Medulla oblongata (tissue), 1 donor: ENCODE data around the gene BSDC1.

Experiments
- DNase-seq: peaks from one replicate; pipeline ENCODE4 v3.0.0-alpha.2; 2015; ENCODE audit errors: extremely low spot score

Gene BSDC1

DNA sequence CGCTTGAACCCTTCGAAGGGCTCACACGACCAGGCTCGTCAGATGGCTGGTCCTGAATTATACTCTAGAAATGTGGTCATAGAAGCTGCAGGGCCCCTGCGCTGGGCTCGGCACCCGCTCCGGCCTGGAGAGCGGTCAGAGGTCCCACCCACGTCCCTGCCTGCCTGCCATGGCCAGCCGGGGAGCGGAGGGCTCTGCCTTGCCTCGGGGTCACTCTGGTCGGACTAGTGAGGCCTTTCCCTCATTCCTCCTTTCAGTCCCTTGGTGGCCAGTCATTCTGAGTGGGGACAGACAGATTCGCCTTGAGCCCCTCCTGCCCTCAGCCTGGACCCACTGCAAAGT lies 57.7 kb downstream of the BSDC1 start:
- DNase-seq = no peak

DNA sequence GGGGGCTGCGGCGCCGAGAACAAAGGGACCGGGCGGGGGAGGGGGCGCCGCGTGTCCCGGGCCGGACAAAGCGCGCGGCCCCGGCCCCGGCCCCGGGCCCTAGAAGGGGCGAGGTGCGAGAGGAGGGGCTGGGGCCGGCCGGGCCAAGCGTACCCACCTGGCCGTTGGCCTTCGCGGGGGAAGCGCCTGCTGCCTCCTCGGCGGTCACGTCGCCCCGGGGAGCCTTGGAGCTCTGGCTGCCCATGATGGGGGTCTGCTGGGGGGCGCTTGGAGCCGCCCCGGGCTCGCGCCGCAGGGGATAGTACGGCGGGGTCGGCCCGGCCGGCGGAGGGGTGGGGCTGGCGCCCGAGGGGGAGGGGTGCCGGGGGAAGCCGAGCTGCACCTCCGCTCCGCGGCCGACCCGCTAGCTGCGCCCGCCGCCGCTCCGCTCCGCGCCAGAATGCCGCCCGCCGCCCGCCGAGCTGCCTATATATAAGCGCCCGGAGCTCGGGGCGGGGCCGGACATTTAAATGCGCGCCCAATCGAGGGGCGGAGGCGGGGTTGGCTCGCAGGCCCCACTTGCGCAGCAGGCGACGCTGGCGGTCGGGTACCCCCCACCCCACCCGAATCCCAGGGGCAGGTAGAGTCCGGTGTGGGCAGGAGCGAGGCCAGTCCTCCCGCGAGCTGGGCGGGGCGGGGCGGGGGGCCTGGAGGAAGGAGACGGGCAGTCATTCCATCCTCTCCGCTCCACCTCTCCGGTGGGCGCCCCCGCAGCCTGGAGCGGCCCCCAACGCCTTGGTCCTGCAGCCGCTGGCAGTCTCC lies 58.3 kb downstream of the BSDC1 start, which contains the start of gene MARCKSL1:
Gene MARCKSL1, minus strand, starts transcription at position 444 of the 801 bp plus-strand sequence. Its CDS starts 200 bp downstream, at position 244.
- peak; percentile 82 for DNase-seq

DNA sequence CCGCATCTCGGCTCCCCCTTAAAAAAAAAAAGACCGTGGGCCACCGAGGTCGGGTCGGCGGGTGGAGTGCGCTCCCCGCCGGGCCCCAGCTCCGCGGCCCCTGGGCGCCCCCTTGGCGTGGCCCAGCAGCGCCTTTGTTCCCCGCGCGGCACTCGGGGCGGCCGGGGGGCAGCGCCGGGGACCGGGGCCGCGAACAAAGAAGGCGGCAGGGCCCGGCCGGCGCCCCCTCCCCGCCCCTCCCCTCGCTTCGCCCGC lies 58.8 kb downstream of the BSDC1 start:
- no peak for DNase-seq

DNA sequence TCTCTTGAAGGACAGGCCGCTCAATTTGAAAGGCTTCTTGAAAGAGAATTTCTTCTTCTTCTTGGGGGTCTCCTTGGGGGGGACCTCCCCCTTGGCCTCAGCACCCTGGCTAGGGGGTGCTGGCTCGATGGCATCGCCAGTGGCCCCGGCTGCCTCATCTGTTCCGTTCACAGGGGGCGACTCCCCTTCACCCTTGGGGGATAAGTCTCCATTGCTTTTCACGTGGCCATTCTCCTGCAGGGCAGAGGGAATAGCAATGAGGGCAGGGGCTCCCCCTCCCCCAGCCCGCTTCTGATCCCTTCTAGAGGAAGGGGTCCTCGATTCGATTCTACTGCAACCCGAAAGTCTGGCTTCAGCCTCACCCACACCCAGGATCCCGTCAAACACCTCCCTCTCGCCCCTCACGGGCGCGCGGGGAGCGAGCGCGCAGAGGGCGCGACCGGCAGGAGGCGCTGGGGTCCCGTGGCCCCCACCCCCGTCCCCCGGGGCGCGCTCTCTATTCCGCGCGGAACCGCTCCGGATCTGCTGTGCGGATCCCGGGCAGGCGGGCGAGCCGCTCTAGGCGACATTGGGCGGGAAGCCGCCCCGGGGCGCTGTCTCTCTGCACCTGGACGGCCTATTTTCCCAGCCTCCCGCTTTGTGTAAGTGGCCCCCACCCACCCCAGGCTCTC lies 59.2 kb downstream of the BSDC1 start:
- DNase-seq = peak; percentile 60

DNA sequence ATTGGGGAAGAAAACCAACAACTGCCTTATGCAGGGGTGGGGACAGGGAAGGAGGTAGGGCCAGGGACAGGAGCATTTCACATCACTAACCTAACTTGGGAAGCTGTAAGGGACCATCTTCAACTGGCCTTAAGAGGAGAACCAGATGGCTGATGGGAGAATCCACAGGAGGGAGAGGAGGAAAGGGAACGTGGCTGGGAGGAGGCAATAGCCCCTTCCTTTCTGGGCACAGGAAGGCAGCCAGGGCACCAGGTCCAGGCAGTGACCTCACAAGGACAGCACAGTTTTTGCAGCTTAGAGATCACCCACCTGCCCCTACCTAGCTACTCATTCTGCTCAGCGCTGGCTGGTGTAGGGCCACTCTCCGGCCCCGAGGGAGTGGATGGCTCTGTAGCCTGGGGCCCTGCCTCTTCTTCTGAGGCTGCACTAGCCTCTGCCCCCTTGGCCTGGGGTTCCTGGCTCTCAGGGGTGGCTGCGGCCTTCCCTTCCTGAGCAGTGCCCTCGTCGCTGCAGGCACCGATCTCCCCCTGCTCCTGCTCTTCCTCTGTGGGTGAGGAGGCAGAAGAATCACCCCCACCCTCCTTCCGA lies 59.9 kb downstream of the BSDC1 start:
- DNase-seq = no peak

- DNase-seq = peak; percentile 45
Measured at GRCh38 chr1:32333251-32333963, 60.8 kb downstream of the BSDC1 start.

- peak; percentile 81 for DNase-seq
Measured at GRCh38 chr1:32332290-32333079, 61.8 kb downstream of the BSDC1 start.

DNA sequence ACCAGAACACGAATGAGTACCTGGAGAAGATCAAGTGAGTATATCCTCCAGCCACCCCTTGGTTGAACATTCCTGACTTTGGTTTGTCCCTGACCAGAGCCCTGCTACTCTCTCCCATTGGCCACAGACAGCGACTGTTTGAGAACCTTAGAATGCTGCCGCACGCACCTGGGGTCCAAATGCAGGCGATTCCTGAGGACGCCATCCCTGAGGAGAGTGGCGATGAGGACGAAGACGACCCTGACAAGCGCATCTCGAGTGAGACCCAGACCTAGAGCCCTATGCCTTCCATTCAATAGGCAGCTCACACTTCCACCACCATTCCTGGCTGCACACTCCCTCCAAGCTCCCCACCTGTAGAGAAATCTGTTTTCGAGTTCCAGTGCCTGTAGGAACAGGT lies 62.7 kb downstream of the BSDC1 start:
- no peak for DNase-seq

- no peak for DNase-seq
Measured at GRCh38 chr1:32330558-32331151, 63.6 kb downstream of the BSDC1 start.

DNA sequence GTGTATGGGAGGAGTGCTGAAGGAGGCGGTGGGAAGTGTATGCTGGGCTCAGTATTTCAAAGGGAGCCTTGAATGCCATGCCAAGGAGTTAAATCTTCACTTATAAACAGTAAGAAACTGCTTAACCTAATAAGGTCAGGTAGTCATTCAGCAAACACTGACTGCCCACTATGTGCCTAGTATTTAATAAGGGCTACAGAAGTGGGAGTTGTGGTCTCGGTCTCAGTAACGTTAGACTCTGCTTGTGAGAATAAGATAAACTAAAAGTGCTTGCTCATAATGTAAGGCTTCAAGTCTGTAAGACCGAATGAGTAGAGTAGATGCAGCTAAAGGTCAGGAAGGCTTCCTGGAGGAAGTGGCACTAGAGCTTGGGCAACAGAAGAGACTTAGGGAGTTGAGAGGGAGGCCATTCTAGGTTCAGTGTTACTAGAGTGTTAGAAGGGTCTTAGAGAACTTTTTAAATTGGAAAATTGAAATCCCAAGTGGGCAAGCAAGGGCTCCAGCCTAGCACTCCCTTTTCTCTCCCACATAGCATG lies 64.2 kb downstream of the BSDC1 start:
- no peak for DNase-seq

DNA sequence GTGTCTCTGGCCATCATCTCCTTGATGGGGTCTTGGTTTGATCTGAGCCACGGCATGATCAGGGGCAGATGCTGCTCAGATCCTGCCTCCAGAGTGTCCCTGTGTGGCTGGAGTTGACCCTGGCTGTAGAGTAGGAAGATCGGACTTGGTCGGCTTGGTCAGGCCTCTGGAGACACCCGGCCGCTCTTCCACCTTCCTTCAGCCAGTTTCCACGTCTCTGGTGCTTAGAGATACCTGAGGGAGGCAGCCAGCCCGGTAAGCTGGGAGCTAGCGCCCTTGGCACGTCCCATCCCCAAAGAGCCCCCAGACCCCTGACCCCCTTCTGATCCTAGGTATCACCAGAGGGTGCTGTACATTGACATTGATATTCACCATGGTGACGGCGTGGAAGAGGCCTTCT lies 67.0 kb downstream of the BSDC1 start:
- no peak for DNase-seq

- no peak for DNase-seq
Measured at GRCh38 chr1:32321712-32322291, 72.4 kb downstream of the BSDC1 start.

GRCh38 chr1:32318127-32318869 lies 75.9 kb downstream of the BSDC1 start:
- no peak for DNase-seq

DNA sequence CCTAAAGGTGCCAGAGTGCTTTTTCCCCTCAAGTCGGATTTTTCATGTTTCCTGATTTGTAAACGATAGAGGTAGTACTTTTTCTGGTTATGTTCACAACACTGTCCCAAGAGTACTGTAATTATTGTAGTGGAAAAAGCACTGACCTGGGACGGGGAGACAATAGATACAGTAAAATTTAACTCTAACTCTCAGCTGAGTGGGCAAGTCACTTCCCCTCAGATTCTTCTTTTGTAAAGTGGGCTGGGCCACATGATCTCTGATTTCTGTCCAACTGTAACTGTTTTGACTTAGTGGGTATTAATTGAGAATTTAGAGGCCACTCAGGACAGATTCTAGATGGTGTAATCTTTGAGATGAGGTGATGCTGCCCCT lies 77.4 kb downstream of the BSDC1 start:
- no peak for DNase-seq
